HEK293T (cell line): Measurements from ENCODE around the gene VDAC1.

ENCODE experiments used
- CTBP1 ChIP-seq: fragments of 450-650 bp; IDR thresholded peaks from 2 replicates; pipeline ENCODE4 v1.6.1; 2016; ENCODE audit warnings: borderline replicate concordance
- ZNF384 ChIP-seq: fragments of 450-650 bp; IDR thresholded peaks from 2 replicates; pipeline ENCODE4 v1.6.1; 2016

GRCh38 chr5:133994990-133995333 lies 9.8 kb downstream of the VDAC1 start:
- no peak for TF ChIP-seq ZNF384
- no peak for TF ChIP-seq CTBP1
